Measurements from ENCODE around the gene ATOH1. TPM values are rescaled to one million over a fixed set of nuclear protein-coding genes. Genes with fewer than 3 reads are reported as not detected.

ATOH1 gene
- total RNA-seq = not detected in 2 replicates

- DNase-seq (ENCODE audit: low read depth) = peak; percentile 21
Measured at GRCh38 chr4:93828332-93828994, at the start of gene ATOH1. TSS of gene ATOH1 (plus strand) at chr4:93828753. CDS start at chr4:93828927, 174 bp downstream.

- no peak for DNase-seq (ENCODE audit: low read depth)
Measured at GRCh38 chr4:93779228-93779627, 49.3 kb upstream of the ATOH1 start.

GRCh38 chr4:93780080-93780479 is 48.5 kb upstream of the ATOH1 start:
- no peak for DNase-seq (ENCODE audit: low read depth)

- DNase-seq (ENCODE audit: low read depth) = no peak
Measured at GRCh38 chr4:93781198-93781597, 47.4 kb upstream of the ATOH1 start.

- DNase-seq (ENCODE audit: low read depth) = no peak
Measured at GRCh38 chr4:93786149-93786548, 42.4 kb upstream of the ATOH1 start.

- DNase-seq (ENCODE audit: low read depth) = peak; percentile 29
Measured at GRCh38 chr4:93788712-93789111, 39.8 kb upstream of the ATOH1 start.

- peak; percentile 23 for DNase-seq (ENCODE audit: low read depth)
Measured at GRCh38 chr4:93791570-93792195, 36.9 kb upstream of the ATOH1 start.

- no peak for DNase-seq (ENCODE audit: low read depth)
Measured at GRCh38 chr4:93802045-93802444, 26.5 kb upstream of the ATOH1 start.

- DNase-seq (ENCODE audit: low read depth) = no peak
Measured at GRCh38 chr4:93809773-93810172, 18.8 kb upstream of the ATOH1 start.

GRCh38 chr4:93810340-93810992 is 18.1 kb upstream of the ATOH1 start:
- peak; percentile 38 for DNase-seq (ENCODE audit: low read depth)

- no peak for DNase-seq (ENCODE audit: low read depth)
Measured at GRCh38 chr4:93813092-93813491, 15.5 kb upstream of the ATOH1 start.

GRCh38 chr4:93814141-93814540 is 14.4 kb upstream of the ATOH1 start:
- no peak for DNase-seq (ENCODE audit: low read depth)

GRCh38 chr4:93814722-93815121 is 13.8 kb upstream of the ATOH1 start:
- no peak for DNase-seq (ENCODE audit: low read depth)

- DNase-seq (ENCODE audit: low read depth) = no peak
Measured at GRCh38 chr4:93825551-93826216, 2.9 kb upstream of the ATOH1 start.

GRCh38 chr4:93827272-93827947 is 1.1 kb upstream of the ATOH1 start:
- no peak for DNase-seq (ENCODE audit: low read depth)

GRCh38 chr4:93828995-93829819 is 654 bp downstream of the ATOH1 start:
- no peak for DNase-seq (ENCODE audit: low read depth)

GRCh38 chr4:93829820-93830687 is 1.5 kb downstream of the ATOH1 start:
- DNase-seq (ENCODE audit: low read depth) = no peak

GRCh38 chr4:93831716-93832496 is 3.4 kb downstream of the ATOH1 start:
- no peak for DNase-seq (ENCODE audit: low read depth)

All from renal cortical epithelial cell (primary cell).